ENCODE results near the gene ZNF8.
"Not testable (repeated sequence)": the region's sequence is repeated elsewhere in the genome, so short reads cannot be mapped to it uniquely, and the experiment has no call there.

ZNF8 gene

DNA sequence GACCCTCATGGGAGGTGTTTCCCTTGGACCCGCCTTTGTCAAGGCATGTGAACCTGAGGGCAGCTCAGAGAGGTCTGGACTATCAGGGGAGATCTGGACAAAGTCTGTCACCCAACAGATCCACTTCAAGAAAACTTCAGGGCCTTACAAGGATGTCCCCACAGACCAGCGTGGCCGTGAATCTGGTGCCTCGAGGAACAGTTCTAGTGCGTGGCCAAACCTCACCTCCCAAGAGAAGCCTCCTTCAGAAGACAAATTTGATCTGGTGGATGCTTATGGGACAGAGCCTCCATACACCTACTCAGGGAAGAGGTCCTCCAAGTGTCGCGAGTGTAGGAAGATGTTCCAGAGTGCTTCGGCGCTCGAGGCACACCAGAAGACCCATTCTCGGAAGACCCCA is 59.6 kb downstream of the ZNF8 start:
- DNase-seq: no peak

GRCh38 chr19:58338825-58339558 is 60.2 kb downstream of the ZNF8 start:
- DNase-seq: peak in 1 of 2 experiments; percentile 22

DNA sequence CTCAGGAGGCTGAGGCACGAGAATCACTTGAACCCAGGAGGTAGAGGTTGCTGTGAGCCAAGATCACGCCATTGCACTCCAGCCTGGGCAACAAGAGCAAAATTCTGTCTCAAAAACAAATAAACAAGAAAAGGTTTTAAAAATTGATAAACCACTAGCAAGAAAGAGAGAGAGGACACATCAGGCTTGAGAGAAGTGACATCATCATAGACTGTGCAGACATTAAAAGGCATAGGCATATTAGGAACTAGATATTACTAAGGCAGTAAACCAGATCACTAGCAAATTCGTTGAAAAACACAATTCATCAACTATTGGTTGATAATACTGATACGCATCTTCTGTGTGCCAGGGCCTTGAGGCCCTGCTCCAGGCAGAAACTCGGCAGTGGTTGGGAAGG is 66.8 kb downstream of the ZNF8 start:
- DNase-seq: no peak

DNA sequence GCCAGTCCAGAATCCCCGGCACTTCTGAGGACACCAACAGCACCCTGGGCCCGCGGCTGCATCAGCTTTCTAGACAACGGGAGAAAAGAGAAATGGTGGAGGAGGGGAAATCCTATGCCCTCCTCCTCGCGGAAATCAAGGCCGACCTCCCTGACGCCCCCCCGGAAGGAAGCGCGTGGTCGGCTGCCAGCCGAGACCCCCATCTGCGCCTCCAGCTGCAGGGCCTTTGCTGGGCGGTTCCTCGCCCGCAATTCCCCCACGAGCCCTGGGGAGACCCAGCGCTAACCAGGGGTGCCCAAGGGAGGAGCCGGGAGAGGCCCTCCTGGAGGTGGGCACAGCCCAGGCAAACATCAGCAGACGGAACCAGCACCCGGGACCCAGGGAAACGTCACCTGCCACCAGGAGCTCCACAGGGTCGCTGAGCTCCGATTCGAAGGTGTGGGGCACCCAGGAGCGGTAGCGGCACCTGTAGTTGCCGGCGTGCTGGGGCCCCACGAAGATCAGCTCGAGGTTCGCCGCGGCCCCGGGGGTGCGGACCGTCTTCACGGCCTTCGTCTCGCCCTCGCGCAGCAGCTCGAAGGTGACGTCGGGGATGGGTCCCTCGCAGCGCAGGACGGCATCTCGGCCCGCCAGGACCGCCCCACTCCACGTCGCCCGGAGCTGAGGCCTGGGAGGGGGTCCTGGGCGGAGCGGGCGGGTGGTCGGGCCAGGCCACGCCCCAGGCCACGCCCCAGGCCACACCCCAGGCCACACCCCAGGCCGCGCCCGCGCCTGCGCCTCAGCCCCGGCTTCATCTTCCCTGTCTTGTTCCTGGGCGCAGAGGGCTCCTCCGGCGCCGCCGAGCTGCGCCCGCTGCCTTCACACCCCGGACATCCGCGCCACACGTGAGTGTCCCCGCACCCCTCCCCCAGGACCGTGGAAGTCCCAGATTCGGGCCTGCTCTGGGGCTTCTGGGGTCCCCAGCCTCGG is 68.5 kb downstream of the ZNF8 start:
- peak in 1 of 2 experiments; percentile 54 for DNase-seq

GRCh38 chr19:58348080-58348479 is 69.3 kb downstream of the ZNF8 start:
- not testable (repeated sequence) for DNase-seq

DNA sequence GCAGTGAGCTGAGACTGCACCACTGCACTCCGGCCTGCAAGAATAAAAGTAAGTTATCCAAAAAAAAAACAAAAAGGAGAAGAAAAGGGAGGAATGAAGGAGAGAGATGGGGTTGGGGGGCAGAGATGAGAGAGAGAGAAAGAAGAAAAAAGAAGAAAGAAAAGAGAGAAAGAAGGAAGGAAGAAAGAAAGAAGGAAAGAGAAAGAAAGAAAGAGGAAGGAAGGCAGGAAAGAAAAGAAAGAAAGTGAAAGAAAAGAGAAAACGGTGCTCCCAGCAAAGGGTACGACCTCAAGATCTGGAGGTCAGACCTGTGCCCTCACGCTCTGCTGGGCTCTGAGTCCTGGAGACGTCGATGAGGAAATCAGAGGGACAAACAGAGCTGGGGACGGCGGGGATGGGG is 70.8 kb downstream of the ZNF8 start:
- no peak for DNase-seq

DNA sequence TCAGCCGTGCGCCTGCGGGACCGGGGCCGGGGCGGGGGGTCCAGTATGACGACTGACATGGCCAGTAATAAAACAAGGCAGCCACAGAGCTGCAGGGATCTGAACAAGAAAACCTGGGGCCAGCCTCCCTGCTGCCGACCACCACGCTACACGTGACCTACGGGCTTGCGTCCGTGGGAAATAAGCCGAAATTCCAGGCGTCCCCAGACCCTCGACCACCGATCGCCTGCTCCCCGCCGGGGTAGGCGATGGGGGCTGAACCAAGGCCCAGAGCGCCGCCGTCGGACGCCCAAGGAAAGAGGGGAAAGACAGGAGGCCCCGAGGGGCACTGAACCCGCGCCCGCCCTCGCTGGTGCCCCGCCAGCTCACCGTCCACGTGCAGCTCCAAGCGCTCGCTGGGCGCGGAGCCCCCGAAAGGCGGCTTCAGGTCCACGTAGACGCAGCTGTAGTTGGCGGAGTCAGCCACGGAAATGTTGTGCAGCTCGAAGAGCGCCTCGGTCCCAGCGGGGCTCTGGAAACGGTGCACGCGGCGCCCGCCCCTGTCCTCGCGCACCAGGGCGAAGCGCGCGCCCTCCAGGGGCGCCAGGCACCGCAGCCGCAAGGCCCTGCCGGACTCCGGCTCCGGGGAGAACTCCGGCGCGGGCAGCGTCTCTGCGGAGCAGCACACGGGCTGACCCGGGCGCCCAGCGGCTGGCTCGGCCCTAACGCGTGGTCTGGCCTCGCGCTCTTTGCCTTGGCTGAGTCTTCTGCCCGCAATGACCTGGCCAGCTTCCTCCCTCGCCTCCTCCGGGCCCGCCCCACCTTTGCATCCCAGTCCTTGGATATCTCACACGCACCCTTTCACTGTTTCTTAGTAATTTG is 71.5 kb downstream of the ZNF8 start:
- peak in 1 of 2 experiments; percentile 39 for DNase-seq

DNA sequence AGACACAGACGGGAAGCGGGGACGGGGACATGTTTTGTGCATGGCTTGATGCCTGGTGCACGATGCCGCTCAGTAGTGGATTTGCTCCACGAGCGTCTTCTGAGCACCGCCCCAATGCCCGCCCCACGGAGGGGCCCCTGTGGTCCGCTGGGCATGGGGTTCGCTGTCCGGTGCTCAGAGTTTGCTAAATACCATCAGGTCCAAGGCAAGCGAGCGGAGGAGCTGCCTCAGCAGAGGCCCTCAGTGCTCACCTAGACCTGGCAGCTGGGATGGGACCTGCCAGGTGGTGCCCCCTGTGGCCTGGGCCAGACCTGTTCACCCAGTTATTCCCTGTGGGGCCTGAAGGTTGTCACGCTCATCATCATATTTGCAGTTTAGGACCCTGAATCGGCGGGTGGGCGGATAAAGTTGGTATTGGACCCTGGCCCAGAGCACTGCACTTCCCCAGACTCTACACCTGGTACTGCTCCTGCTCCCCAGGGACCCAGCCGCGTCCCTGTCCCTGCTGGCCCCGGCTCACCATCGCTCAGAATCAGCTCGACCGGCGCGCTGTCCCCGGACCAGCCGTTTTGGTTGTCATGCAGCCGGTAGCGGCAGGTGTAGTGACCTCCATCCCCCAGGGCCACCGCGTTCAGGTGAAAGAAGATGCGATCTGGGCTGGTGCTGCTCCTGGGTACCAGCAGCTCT is 72.3 kb downstream of the ZNF8 start:
- no peak for DNase-seq

- no peak for DNase-seq
Observed at GRCh38 chr19:58351558-58351878, 72.8 kb downstream of the ZNF8 start.

DNA sequence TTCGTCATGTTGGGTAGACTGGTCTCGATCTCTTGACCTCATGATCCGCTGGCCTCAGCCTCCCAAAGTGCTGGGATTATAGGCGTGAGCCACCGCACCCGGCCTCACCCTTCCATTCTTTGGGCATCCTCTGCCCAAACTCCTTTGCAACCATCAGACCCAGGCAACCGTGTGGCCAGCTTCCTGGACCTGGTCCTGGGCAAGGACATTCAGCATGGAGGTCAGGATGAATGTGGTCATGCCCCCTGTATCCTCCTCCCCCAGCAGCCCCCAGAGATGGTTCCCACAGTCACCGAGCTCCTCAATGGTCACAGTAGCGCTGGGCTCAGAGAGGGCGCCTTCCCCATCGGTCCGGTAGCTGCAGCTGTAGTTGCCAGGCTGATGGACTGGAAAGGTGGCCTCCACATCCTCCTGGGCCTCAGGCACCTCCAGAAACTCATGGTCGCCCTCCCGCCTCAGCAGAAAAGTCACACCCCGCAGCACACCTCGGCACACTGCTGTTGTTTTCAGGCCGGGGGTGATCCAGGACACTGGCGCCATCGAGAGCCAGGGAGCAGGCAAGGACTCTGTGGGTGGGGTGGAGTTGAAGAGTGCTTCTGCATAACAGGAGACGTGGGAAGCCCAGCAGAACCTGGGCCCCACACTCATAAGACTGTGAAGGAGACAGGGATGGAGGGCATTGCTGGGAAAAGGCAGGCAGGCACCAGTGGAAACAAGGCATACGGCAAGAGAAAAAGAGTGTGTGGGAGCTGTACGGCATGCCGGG is 73.4 kb downstream of the ZNF8 start:
- no peak for DNase-seq

All from NCI-H526 (cell line).